A172 (cell line): Measurements from ENCODE around the gene POC1B. TPM values are rescaled to one million over a fixed set of nuclear protein-coding genes. Genes with fewer than 3 reads are reported as not detected.

Experiments
- DNase-seq: peaks from one replicate; pipeline ENCODE4 v3.0.0-alpha.2; 2015; ENCODE audit warnings: low spot score
- total RNA-seq: library from RNA; depleted of rRNA; stranded (reverse); fragments of >200 nt; shearing (Covaris generic); gene quantifications from 2 replicates; pipeline ENCODE4 v1.2.3, GENCODE V29; 2014

The POC1B gene
- total RNA-seq, 1 experiment from 2014 or later = 18.4 TPM

DNA sequence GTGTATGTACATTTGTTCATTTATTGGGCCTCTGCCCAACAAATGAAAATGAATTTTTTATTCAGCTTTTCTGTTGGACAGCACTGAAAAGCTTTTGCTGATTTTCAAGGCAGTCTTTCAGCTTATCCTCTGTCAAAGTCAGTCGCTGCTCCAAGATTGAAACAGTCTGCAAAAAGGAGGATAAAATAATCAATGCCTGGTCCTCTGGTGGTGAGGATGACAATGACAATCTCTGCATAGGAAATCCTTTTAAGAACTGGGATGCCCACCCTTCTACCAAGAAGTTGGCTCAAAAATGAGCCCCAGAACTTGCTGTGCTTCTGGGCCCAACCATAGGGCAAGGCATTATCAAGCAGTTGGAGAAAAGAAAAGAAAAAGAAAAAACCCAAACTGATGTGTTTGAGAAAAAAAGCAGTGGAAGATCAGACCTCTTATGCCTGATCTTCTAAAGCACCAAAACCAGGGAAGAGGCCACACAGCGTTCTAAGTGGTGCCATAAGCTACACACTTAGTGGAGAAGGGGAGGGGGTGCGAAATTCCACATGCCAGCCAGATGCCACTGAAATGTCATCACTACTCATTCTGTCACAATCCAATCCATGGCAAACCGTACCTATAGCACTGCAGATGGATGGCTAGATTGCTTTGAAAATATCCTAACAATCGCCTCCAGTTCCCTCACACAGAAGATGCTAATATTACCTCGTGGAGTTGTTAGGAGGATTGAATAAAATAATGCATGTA, 104.6 kb downstream of the POC1B start:
- no peak for DNase-seq

DNA sequence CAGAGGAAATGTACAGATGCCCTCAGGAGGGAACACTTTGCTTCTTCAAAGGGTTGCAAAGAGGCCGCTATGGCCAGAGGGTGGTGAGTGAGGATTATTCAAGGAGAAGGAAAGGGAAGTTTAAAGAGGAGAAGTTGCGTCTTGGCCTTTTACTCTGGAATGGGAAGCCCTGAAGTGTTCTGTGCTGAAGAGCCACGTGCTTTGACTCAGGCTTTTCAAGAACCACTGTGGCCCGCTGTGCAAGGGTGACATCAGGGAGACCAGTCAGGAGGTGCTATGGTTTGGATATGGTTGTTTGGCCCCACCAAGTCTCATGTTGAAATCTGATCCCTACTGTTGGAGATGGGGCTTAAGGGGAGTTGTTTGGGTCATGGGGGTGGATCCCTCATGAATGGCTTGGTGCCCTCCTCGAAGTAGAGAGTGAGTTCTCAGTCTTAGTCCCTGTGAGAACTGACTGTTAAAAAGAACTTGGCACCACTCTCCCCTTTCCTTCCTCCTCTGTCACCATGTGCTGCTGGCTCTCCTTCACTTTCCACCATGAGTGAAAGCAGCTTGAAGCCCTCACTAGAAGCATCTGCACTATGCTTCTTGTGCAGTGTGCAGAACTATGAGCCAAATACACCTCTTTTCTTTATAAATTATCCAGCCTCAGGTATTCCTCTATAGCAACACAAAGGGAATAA, 107.5 kb downstream of the POC1B start:
- no peak for DNase-seq

DNA sequence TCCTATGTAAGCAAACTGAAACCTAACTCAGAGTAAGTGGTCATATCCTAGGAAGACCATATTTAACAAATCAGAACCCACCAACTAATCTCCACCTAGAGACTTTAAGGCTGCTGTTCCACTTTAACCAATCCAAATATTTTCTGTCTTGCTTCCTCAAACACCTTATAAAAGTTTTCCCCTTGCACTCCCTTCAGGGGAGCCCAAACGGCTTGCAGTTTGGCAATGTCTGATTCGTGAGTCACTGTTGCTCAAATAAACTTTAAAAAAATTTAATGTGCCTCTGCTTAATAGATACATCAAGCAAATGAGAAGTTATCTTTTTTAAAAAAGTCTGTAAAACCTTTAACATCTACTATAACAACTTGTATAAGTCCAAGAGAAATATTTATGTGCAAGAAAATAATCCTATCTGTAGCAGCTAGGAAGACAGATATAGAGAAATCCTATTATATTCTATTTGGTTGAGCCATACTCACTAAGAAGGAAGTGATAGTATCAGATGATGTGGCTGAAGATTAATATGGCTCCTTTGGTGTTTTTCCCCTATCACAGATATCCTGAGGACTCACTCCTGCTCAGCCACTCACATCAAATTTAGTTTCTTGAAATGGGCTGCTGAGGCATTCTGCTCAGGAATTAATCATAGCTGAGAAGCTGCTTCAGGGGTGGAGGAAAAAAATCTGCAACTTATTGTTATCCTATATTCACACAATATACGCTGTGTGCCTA, 108.4 kb downstream of the POC1B start:
- DNase-seq = no peak

DNA sequence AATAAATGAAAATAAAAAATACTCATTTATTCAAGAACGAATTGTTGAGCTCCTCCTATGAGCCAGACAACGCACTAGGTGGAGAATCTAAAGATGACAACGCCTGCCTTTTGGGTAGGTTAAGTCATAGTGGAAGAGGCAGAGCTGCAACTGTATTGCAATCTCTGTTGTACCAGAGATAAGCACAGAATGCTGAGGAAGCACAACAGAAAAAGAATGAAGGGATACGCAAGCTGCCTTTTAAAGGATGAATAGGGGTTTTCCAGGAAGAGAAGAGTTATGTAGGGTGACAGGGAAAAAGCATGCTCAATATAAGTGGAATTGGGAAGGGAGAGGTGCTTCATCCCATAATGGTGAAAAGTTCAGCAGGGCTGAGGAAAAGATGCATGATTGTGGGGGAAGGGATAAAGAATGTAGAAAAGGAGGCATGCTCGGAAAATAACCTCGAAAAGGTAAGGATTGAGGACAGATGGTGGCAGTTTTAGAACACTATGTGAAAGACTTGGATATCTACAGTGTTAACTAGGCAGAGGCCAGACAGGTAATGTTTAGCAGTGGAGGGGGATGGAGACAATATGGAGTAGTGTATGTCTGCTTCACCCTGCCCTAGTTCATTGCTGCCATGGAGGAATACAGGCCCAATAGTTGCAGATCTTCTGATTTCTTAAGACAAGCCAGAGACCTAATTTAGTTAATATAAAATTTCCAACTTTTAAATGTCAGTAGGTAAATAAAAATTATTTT, 109.6 kb downstream of the POC1B start:
- DNase-seq = no peak

DNA sequence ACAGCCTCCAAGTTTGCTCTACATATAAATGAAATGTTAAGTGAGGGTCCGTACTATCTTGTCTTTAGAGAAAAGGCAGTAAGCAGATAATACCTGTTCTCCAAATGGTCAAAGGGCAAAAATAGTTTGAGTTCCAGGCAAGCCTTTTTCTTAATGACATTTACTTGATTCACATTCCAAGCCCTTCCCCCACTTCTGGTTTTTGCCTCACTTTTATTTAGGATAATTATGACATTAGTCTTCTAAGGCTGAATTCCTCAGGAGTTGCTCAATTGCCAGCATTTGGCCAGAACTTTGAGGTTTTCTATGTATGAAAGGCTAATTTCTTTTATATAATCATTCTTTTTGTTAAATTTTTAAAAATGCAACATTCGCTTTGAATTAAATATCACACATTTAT, 111.0 kb downstream of the POC1B start:
- DNase-seq = no peak

DNA sequence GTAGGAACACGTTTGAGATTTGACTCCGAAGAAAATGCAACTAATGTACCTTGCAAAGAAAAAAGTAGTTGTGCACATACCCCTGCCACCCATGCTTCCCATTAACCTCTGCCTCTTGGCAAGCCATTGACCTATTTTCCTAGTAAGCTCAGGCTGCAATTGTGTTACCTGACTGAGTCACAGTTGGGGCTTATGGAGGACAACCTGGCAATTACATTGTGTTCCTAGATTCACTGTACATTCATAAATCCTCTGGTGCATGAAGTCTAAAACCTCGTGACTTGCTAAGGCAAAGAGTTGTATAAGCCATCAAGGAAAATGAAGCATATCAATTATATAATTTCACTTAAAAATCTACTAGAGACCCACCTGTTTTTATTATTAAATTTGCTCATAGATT, 111.5 kb downstream of the POC1B start:
- no peak for DNase-seq

DNA sequence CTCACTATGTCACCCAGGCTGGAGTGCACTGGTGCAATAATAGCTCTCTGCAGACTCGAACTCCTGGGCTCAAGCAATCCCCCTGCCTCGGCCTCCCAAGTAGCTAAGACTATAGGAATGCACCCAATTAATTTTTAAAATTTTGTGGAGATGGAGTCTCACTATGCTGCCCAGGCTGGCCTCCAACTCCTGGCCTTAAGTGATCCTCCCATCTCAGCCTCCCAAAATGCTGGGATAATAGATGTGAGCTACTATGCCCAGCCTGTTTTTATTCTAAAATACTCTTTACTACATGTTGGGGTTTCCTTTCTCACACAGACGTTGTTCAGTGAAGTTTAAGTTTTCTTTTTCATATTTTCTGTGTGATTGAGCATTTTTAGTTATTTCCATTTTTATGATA, 112.6 kb downstream of the POC1B start:
- DNase-seq = no peak

DNA sequence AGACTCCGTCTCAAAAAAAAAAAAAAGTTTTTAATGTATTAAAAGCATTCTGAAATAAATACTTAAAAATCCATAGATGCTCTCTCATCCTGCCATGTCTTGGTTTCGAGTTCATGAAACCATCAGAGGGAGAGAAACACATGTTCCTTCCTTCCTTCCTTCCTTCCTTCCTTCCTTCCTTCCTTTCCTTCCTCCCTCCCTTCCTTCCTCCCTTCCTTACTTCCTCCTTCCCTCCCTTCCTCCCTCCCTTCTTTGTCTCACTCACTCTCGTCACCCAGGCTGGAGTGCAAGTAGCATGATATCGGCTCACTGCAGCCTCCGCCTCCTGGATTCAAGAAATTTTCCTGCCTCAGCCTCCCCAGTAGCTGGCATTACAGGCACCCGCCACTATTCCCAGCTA, 113.2 kb downstream of the POC1B start:
- DNase-seq = no peak

DNA sequence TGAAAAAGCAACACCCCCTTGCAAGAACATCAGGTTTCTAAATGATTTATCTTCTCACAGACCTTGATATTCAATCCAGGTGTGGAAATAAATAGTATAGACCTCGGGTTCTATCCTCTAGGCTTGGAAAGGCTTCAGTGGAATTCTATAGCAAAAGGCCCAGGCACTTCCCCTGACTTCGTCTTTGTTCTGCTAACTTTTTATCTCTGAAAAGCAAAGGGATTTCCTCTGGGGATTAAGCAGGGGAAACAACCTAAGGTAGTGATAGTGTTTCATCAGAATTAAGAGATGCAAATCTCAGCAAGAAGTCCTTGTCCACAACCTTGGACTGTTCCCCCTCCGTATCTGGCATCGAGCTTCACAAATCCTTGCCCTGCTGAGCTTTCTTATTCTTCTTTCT, 114.0 kb downstream of the POC1B start:
- DNase-seq = no peak

DNA sequence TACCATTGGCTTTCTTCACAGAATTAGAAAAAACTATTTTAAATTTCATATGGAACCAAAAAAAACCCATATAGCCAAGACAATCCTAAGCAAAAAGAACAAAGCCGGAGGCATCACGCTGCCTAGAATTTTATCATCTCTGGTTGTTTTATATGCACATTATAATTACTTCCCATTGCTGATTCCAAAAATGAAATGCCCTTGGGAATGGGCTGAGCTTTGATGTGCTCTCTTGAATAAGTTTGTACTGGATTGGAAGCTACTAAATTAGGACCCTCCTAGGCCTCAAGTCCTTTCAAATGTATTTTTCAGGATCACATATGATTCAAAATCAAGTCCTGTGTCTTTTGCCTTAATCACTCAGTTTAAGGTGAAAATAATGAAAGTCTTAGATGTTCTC, 114.6 kb downstream of the POC1B start:
- no peak for DNase-seq

DNA sequence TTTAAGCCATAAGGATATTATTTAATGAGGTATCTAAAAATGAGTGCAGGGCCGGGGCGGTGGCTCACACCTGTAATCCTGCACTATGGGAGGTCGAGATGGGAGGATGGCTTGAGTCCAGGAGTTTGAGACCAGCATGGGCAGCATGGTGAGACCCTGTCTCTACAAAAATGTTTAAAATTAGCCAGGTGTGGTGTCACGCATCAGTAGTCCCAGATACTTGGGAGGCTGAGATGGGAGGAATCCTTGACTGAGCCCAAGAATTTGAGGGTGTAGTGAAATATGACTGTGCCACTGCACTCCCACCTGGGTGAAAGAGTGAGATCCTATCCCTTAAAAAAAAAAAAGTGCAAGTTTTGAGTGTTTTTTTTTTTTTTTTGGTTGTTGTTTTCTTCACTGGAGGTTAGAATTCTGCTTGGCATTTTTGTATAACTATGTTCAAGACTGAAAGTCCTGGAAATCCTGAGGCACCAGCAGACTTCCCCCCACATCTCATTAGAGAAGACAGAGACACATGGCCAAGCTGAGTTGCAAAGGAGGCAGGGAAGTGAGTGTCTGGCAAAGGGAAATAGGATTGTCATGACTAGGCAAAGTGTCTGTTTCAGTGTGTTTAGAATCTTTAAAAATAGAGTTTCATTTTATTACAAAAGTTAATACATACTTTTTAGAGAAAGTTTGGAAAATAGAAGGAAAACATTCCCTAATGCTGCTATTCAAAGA, 120.1 kb downstream of the POC1B start:
- DNase-seq = no peak

DNA sequence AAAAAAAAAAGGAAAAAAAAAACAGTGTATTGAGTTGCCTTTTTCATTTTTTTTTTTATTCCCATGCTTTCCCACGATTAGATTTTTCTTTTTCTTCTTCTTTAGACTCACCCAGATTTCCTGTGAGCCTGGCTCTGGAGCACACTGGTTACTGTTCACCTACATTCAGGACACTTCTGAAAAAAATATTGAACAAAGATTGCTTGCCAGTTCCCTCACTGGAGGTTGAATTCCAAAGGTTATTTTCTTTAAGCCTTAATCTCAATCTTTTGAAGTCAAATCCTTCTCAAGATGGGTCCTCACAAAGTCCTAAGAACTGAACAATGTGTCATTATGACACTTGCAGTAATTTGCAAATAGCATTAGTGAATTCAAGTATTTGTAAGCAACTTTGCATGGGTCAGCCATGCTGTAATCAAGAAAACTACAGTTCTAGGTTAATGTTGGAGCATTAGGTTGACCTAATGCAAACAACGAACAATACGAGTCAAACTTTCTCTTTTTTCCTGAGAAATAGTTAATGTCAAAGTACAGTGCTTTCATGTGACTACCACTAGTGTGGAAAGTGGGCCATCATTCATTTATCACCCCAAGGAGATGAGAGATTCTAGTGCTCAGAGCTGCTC, 124.3 kb downstream of the POC1B start:
- DNase-seq = no peak

DNA sequence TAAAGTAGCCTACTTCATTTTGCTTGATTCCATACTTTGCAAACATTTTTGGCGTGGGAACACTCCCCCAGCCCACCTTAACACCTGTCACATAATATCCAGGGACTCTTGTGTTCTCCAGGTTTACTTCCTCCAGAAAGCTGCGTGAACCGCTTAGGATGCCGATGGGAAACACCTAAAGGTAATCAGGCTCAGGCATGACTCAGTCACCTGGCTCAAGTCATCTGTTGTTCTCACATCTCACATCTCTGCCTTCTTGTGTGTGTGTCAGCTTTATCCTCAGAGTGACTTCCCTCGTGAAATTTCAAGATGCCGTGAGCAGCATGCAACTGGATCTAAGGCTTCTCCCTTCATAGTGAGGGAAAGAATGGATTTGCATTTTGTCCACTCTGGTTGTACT, 125.4 kb downstream of the POC1B start:
- DNase-seq = no peak

DNA sequence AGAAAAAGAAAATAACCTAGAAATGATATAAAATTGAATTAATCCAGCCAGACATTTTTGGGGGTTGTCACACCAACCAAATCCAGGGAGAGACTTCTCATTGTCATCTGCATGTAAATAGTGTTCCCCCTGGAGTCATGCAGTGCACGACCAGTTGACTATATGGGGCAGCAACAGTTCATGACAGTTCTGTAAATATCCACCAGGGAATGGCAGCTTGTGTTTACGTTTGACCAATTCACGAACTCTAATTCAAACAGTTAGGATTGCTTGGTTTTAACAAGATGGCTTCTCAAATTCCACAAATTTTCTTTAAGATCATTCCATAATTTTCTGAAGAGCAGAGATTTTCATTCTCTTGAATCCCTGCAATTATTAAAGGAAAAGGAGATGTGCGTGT, 130.1 kb downstream of the POC1B start:
- no peak for DNase-seq

DNA sequence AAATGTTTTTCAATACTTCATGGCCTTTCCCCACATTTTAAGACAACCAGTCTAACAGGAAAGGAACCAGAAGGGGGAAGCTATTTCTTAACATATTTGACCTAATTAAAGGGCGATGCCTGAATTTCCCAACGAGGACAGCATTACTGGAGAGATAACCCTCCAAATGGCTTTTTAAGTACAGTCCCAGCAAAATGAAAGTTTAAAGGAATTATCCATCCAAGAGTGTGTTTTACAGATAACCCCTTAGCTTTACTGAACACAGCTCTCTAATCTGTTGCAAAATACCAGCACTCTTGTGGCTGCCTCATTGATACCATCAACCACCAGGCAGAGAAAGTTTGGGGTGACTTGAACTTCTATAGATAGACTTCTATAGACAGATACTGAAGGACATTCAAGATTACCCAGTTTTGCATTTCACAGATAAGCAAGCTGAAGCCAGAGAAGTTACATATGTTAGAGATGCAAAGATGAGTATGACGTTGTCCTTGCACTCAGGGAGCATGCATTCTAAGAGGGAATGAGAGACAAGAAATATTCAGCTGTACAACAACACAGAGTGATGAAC, 132.2 kb downstream of the POC1B start:
- DNase-seq = no peak

DNA sequence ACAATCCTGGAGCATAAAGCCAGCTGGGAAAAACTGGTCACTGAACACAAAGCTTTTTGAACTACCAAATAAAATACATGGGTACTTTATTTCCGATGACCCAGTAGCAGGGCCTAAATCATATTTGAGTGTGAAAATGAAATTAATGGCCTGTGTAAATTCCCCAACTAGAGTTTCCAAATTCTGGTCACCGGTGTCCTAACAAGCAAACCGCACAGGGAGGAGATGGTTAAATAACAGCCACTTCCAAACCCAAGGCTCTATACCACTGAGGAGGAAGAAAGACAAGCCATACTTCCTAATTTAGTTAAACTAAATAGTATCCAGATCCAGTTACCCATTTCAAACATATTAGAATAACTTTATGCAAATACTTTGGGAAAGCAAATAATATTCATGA, 133.5 kb downstream of the POC1B start:
- DNase-seq = no peak

DNA sequence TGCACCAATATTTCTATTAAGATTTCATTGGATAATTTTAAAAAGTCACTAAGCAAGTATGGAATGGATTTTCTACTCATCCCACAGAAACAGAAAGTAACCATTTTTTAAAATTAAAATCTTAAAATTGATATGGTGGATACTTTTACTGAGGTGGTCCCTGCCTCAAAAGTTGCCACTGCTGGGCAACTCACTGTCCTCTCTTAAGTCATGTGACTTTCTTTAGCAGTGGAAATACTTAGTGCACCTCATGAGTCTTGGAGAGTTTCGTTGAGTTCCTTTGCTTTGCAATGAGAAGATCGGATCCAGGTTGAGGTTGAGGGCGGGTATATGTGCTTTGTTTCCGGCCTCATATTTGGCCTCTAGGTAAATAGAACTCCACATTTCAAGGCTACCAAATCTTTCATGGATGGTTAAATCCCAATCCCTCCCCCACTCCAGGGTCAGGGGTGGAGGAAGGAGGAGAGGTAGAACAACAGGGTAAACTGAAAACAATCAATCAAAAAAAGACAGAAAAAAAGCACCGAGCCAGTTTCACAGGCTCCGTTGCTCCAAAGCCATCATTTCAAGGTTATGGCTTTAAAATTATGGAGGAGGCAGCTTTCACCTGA, 134.0 kb downstream of the POC1B start:
- DNase-seq = no peak

DNA sequence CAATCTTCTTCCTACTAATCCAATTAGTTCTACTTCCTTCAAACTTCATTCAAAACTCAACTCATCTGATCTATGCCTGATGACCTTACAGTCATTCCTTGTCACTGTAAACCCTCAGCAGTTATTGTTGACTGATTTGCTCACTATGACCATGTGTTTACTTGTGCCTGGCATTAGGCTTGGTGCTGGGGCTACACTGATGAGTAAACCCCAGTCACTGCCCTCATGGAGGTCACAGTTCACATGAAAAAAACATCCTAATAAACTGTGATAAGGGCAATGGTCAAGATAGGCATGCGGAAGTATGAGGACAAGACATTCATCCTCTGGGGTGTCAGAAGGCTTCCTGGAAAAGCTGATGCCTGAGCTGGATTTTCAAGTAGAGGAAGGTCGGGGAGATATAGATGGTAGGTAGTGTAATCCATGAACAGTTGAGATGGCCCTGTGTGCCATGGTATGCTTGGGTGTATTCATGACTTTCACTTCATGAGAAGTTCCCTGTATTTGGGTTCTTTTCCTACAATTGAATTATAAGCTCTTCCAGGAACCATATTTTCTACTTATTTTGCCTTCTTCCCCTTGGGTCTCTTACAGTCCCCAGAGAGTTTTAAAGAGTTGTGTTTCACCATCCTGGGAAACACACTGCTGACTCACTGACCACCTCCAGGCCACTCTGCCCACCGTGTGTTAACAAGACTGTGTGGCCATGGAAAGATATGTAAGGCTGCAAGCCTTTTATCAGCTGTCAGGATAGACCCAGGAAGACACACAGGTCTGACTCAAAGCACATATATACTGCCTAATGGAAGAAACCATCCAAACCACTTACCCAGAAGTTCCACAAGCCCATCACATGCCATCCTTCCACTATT, 134.8 kb downstream of the POC1B start:
- peak; percentile 25 for DNase-seq
